SK-N-MC (cell line): ENCODE measurements around the gene AUTS2.

Experiments
- EZH2 ChIP-seq: fragments of 200-600 bp; sonication (generic); IDR thresholded peaks from one replicate; pipeline ENCODE4 v1.6.1; 2017; ENCODE audit warnings: antibody characterized with exemption
- POLR2AphosphoS5 ChIP-seq: IDR thresholded peaks from 2 replicates; pipeline ENCODE4 v1.6.1; 2012; ENCODE audit warnings: mild to moderate bottlenecking, low read depth, low read length, borderline replicate concordance

DNA sequence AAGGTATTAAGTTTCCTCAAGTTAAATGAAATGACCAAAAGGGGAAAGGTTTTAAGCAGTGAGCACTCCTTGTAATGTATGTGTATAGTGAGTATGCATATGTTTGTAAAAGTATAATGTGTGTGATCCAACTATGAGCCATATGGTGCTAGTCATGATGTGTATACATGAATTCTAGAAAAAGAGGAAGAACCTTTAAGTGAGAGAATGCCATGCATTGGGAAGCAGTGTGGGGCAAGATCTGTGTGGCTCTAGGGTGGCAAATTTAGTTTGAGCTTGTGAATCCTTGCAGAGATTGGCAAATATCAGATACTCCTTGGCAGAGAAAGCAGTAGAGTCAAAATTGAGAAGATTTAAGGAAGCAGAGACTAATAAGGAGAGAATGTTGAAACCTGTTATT lies 435.0 kb downstream of the AUTS2 start:
- TF ChIP-seq EZH2 (no peak), POLR2AphosphoS5 (no peak)
